Stimulated activated CD4-positive, alpha-beta T cell treated with anti-CD3 and anti-CD28 coated beads, Interleukin-2, amount 100 ng/mL, for 4 hours (primary cell): ENCODE measurements around the gene TPRN.

Experiments
- DNase-seq: peaks from one replicate; pipeline ENCODE4 v3.0.0-alpha.2; 2020; ENCODE audit warnings: low read depth

TPRN gene

DNA sequence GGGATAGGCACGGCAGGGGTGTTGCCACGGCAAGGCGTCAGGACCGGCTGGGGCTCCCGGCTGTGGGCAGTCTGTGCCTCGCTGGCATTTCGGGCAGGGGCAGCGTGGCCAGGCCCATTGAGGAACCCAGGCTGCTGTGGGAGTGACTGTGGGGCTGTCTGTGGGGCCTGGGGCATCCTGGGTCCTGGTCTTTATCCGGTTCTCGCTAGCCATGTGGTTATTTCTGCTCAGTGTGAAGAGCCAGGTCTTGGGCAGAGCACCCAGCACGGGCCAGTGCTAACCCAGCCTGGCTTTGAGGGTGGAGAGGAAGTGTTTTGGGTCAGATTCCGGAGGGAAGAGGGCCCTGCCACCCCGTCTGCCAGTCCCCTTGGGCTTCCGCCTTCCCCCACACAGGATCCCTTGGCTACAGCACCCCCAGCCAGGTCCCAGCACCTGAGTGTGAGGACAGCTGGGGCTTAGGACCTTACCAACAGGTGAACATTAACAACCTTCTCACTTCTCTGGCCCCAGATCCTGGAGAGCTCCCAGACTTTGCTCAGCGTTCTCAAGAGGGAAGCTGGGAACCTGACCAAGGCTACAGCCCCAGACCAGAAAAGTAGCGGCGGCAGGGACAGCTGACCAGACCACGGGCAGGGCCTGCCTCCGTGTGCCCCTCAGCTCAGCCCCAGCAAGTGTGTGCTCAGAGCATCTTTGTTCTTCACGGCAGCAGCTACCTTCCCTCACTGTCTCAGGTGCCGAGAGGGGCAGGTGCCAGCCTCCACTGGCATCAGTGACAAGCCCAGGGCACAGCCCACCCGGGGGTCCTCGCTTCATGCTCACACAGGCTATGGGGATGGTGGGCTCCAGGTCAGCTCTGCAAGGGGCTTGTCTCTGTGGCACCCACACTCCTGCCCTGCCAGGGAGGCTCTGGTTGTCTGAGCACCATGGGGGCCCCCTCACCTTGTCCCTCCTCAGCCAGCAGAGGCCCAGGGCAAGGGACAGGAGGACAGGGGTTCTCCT, 10.9 kb downstream of the TPRN start:
- no peak for DNase-seq

DNA sequence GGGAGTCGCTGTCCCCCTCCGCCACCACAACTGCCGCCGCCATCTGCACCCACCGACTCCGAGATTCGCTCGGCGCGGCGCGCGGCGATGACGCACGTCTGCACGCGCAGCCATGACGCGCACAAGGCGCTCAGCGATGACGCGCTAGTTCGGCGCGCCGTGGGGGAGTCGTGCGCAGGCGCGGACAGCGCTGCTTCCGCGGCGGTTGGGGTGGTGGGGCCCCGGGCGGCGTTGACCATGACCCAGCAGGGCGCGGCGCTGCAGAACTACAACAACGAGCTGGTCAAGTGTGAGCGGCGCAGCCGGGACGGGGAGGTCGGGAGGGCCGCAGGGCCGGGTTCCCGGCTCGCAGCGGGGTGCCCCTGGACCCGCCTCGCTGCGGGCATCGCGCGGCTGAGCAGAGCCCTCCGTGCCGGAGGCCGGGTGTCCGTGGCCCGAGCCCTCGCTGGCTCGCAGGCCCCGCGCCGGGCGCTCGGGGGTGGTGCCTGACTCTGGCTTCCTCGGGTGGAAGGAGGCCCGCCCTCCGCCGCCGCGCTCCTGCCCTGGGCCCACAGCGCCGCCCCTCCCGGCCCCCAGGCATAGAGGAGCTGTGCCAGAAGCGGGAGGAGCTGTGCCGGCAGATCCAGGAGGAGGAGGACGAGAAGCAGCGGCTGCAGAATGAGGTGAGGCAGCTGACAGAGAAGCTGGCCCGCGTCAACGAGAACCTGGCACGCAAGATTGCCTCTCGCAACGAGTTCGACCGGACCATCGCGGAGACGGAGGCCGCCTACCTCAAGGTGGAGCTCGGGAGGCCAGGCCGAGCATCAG, 11.8 kb downstream of the TPRN start, which contains the start of the genes ANAPC2 and SSNA1:
Gene ANAPC2, minus strand, starts transcription at position 71 of the 807 bp plus-strand sequence. Its CDS starts 28 bp downstream, at position 43.
Gene SSNA1, plus strand, starts transcription at position 187 of the 807 bp plus-strand sequence. Its CDS starts 51 bp downstream, at position 238.
- DNase-seq: peak; percentile 86

DNA sequence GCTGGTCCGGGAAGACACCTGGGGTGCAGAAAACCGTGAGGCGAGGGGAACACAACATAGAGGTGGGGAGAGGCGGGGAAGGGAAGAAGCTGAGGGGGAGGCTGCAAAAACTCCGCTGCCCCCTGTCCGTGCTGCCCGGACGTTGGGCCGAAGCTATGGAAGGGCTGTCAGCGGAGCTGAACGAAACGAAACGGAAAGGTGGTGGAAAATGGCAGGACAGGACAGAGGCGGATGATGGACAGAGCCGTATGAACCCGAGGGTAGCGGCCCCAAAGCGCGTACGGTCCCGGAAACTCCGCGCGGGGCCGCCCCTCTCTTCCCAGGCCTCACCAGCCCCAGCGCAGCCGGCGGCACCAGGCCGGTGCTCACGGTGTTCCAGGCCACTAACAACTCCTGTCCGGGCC, 12.5 kb downstream of the TPRN start:
- no peak for DNase-seq

DNA sequence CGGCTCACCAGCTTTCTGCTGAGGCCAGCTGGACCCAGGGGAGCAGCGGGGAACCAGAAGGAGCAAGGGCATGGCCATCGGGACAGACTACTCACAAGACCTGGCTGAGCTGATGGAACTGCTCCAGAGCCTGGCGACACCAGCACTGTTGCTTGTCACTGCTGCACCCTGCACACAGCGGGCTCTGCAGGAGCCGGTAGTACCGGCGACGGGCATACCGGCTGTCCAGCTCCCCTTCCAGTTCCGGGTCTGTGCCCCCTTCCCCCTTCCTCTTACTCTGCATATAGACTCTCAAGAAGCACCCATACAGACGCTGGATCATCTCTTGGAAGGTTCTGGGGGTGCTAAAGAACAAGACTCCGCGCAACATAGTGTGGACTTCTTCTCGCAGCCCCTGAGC, 13.2 kb downstream of the TPRN start:
- DNase-seq: no peak

DNA sequence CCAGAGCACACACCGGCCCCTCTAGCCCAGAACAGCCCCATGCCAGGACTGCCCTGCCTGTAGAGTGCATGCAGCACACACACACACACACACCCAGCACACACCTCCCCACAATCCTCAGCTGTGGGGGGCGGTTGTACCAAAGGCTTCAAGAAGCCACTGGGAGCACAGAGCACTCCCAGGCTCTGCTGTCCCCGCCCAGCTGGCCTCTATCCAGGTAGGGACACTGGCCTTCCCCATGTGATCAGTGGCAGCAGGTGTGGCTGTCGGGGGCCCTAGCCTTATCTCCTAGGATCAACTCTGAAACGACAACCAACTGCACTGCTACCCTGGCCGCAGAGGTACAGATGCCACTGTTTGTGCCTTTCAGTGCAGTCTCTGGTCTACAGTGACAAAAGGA, 14.2 kb downstream of the TPRN start:
- DNase-seq: no peak

DNA sequence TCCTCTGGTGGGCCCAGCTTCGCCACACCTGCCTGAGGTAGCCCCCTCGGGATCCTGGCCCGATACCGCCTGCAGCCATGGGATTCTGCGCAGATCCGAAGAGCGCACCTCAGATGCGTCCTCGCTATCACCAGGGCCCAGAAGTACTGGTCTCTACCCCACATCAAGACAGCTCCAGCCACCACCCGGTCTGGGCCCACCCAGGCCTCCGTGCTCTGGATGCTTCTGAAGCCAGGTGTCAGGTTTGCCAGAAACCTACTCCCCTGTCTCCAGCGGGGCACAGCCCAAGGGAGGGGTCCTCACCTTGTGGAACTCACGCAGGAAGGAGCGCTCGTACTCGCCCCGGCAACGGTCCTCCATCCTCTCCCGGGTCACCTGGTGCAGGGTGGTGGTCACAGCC, 14.6 kb downstream of the TPRN start:
- DNase-seq: no peak

DNA sequence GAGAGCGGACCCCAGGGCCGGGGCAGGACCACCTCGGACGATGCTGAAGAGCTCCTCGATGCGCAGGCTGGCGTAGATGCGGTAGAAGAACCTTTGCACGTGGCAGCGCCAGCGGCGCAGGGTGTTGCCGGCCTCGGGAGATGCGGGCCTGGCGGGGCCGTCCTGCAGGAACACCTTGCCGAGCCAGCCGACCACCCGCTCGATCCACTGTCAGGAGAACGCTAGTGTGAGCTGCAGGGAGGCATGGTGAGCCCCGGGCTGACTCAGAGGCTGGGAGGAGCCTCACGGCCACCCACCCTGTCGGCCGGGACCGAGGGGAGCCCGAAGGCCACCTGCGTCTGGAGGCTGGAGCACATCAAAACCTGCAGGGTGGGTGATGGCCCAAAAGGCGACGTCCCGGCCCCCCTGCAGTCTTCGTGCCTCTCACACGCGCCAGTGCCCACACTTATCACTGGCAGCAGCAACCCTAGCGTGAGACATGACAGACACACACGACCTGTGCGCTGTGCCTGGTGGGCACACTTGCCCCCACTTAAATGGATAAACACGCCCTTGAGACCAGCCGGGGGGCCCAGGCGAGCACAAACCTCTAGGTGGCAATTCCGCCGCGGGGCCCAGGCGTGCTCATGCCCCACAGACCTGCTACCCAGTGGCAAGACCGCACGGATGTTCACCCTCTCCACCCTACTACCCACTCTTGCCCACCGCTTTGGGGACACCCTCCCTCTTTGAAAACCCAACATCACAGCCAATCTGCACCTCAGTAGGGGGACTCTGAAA, 15.5 kb downstream of the TPRN start:
- no peak for DNase-seq

DNA sequence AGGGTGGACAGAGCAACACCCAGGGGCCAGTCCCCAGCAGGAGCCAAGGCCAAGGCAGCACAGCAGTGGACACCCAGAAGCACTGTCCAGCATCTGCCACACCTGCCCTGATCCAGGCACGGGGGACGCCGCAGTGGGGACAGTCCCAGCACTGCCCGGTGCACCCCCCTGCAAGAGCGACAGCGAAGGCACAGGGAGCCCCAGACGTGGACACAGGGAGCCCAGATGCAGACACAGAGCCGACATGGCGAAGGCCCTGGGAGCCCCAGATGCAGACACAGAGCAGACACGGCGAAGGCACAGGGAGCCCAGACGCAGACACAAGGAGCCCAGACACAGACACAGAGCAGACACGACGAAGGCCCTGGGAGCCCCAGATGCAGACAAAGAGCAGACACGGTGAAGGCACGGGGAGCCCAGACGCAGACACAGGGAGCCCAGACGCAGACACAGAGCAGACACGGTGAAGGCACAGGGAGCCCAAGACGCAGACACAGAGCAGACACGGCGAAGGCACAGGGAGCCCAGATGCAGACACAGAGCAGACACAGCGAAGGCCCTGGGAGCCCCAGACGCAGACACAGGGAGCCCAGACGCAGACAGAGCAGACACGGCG, 16.5 kb downstream of the TPRN start:
- no peak for DNase-seq

DNA sequence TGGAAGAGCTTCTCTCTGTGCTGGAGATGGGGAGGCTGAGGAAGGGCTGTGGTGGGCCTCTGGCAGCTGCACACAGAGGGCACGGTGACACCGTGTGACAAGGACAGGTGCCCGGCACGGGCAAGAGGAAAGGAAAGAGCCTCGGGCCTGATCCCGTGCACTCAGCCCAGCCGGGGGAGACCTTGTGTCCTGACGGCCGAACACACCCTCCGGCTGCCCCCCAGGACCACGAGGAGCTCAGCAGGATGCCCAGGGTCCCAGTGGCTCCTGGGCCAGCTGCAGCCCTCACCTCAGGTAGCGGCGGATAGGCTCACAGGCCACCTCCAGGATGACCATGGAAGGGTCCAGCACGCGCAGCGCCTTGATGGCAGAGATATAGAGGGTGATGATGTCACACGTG, 17.7 kb downstream of the TPRN start:
- DNase-seq: no peak

DNA sequence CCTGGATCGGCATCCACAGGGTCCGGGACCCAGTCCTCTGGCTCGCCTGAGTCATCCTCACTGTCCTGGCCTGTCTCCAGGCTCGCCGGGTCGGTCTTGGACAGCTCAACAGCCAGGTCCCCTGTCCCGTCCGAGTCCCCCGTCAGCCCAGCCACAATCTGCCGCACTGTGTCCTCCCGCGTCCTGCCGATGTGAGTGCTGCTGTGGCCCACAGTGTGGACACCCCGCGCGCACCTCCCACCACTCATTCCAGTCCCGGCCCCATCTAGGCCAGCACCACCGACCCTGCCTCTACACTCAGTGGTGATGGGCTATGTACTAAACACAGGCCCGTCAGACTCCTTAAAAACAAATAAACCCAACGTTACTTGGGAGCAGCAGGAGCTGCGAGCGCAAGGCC, 18.9 kb downstream of the TPRN start:
- DNase-seq: no peak

DNA sequence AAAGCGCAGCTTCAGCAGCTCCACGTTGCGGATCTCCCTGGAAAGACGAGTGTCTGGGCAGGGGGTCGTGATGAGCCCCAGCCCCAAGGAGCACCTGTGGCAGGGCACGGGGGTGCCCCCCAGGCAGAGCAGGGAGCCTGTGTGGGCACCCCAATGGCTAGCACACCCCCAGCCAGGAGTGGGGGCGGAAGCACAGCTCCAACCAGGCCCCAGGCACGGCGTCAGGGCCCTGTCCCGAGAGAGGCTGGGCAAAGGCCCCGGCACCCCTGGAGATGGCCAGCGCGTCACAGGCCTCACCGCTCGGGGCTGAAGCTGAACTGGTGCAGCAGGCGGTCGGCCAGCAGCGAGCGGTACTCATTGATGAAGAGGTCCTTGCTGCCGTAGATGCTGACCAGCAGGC, 20.1 kb downstream of the TPRN start:
- no peak for DNase-seq

DNA sequence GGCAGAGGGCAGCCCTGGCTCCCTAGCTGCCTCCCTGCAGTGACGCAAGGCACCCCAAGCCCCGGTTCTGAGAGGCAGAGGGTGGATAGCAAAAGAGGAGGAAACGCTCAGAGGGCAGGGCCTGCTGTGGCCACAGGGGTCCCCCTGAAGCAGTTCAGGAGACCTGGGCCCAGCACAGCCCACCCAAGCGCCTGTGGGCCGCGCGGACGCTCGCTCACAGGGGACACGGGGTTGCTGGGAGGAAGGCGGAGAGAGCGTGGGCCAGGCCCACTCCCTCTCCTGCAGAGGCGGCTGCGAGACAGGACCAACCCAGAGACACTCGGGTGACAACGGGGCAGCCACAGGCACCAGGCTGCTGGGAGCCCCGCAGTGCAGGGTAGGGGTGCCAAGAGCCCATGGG, 20.8 kb downstream of the TPRN start:
- DNase-seq: no peak

DNA sequence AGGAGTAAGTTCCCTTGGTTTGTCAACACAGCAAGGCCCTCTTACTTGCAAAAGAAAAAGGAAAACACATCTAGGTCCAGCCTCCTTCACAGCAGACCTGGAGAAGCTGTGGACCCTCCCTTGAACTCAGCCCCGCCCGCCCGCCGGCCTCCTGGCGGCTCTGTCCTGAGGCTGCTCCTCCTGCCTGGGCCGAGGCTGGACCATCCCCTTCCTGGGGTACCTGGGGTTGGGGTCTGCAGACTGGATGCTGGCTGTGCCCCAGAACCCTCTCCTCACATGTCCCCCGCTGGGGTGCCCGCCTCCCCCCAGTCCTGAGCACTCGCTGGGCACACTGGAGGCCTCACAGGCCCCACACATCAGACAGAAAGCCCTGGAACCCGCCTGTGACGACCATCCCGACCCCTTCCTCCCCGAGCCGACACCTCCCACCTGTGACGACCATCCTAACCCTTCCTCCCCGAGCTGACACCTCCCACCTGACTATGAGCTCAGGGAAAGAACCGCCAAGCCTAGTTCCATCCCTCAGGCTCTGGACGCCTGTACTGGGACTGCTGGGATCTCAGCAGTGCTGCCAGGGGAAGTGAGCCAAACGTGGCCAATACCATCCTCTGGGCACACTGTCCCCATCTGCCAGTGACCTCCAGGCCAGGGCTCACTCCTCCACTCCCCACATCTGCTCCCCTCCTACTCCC, 21.5 kb downstream of the TPRN start:
- no peak for DNase-seq

DNA sequence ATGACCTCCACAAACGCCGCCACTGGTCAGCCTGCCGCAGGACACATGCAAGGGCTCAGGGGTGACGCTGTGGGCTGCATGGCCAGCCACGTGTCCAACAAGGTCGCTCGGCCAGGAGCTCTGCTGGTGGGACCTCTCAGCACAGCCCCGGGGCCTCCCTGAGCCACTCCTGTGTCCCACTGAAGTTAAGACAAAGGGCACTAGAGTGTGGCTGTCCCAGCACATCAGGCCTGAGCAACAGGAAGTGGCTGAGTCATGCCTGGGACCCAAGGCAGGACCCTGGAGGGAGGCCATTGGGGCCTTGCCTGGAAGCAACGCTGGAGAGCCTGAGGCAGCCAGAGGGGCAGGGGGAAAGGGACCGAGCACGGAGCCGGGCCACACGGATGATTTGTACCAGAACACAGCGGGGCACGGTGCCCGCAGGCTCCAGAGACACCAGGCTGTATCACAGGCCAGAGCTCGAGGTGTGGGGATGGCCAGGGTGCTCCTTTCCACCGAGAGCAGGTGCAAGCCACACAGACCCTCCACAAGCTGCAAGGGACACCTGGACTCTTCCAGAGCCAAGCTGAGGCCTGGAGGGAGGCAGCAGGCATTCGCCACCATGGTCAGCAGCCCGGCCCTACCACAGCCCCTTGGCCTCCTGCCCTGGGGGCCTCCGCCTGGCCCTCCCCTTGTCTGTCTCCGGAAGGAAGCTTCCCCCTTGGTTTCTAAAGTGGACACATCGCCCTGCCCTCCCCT, 22.2 kb downstream of the TPRN start:
- DNase-seq: no peak

DNA sequence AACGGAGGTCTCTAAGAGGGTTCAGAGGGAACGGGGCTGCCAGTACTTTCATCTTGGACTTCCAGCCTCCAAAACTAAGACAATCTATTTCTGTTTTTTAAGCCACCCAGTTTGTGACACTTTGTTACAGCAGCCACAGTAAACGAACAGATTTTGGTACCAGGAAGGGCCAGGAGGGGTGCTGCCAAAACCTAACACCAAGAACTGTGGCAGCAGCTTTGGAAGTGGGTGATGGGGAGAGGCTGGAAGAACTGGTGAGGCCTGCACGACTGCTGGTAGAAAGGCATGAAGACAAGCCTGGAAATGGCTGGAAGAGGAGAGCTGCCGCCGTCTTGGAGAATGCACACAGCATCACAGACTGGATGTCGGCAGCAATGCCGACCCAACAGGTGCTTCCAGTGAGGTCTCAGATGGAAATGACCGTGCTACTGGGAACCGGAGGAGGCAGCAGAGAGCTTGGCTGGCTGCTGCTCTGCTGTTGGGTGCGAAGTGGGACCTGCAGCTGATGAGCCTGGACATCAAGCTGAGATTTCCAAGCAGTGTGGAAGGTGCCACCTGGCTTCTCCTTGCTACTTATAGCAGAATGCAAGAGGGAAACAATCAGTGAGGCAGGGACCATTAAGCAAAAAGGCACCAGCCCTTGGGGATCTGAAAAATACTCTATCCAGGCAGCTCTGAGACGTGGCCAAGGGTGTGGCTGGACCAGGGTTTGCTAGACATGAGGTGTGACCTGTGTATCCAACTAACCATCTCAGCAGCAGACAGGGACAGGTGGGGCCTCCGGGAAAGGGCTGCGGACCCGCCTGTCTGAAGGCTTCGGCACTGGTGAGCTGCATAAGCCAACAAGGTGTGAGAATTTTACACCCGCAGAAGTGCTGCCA, 24.0 kb downstream of the TPRN start:
- no peak for DNase-seq

DNA sequence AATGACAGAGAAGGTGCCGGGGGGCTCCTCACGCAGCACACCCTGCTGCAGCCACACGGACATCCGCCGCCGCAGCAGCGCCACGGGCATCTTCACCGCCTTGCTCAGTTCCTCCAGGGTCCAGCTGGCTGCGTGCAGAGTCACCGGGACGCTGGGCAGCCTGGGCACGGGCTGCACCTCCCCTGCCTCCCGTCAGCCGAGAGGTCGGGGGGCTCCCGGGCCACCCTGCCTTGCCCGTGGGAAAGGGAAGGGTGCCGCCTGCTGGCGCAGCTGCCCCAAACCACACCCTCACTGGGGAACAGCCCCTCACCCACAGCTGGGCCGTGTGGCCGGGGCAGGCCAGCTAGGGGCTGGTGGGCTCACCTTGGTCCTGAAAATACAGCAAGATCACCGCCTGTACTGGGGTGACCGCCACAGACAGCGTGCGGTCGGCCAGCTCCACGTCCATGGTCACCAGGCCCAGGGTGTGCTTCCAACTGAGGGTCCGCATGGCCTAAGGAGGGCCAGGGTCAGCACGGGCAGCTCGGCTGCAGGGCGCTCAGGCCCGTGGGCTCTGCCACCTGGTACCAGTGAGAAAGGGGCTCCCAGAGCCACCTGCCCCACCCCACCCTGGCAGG, 25.1 kb downstream of the TPRN start:
- no peak for DNase-seq

DNA sequence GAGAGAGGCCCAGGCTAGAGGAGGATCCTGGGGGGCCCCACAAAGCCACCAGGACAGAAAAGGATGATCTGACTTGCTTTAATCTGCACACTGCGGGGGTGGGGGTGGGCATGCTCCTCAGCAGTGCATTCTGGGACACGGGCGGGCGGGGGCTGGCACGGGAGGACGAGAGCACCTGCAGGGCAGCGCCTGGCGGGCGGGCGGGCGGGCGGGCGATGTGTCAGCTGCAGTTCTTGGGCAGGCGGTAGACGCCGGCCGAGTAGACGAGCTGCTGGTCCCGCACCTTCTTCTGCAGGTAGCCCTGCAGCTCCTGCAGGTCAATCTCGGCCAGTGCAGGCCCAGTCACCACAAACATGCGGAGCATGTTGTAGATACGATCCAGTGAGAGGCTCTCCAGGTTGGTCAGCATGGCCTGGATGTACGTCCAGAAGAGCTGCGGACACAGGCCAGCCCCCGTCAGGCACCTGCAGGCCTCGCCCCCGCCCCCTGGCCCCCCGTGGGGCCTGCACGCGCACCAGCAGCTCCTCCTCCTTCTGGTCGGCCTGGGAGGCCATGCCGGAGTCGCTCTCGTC, 25.7 kb downstream of the TPRN start:
- DNase-seq: no peak
